ENCODE results near the gene SSBP3. TPM values are rescaled to one million over a fixed set of nuclear protein-coding genes. Genes with fewer than 3 reads are reported as not detected.

Gene SSBP3
- total RNA-seq, 1 experiment from 2014 or later, result 15.0 TPM

DNA sequence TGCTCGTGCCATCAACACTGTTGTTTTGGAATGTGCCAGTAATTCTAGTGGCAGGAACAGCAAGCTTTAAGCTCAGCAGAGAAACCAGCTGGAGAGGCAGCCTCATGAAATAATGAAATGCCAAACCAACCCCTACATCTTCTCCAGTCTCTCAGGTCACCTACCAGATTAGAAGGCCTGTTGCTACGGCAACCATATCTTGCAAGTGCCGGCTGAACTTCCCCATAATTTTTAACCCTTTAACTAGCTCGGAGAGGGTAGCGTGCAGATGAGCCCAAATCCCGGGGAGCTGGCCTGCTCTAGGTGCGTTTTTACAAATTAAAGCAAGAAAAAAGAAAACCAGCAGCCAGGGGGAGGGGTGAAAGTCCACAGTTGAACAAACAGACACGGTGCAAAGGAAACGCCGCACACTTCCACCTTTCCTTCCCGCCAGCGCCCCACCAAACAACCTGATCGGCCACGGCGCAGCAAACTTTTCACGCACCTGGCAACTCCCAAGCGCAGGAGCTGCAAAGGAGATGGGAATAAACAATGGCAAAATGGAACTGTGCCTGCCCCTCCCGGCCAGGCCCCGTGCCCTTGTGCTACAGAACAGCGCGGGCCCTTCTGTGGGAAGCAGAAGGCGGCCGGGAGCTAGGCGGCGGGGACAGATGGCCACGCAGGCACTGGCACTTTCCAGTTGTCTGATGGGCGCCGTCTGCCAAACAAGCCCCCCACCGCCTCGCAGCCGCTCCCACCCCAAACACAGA is 50.1 kb downstream of the SSBP3 start:
- ChIA-PET CTCF (no interaction called here), POLR2A (ENCODE audit: unreplicated experiment) (no interaction called here)
- BruUV-seq (replicated peaks), result no TSS peak
- no peaks in the 10 kb centered on the region for H3K79me2 ChIP-seq (ENCODE audit: low read length)
- ATAC-seq (no peak), DNase-seq (no peak)
- no peak overlapping the region for H3K4me2 ChIP-seq (ENCODE audit: low read length)
- TF ChIP-seq EZH2 (IDR thresholded peaks at IDR 0.05; ENCODE audit: low read length, unreplicated experiment), result no peak
- H3K36me3 ChIP-seq (ENCODE audit: low read depth, low read length), result no peaks in the 10 kb centered on the region
- H3F3A ChIP-seq (ENCODE audit: low read length, unreplicated experiment), result no peaks in the 10 kb centered on the region
- no peak overlapping the region for H3K27ac ChIP-seq (ENCODE audit: low read length)
- H4K20me1 ChIP-seq (ENCODE audit: low read length), result no peaks in the 10 kb centered on the region
- no peaks in the 10 kb centered on the region for H3K9me2 ChIP-seq (replicated peaks; ENCODE audit: low read length)
- intact Hi-C loops (cut with micrococcal nuclease), result no loop called here
- no peaks in the 10 kb centered on the region for H3K4me1 ChIP-seq (ENCODE audit: insufficient read depth, low read length)
- H3K27me3 ChIP-seq (ENCODE audit: low read length), result no peaks in the 10 kb centered on the region
- H3K9ac ChIP-seq (ENCODE audit: low read length), result no peak overlapping the region
- H2AFZ ChIP-seq (ENCODE audit: low read length), result no peak overlapping the region
- H3K4me3 ChIP-seq (ENCODE audit: low read length), result no peak overlapping the region
- H3K9me3 ChIP-seq (ENCODE audit: low read length), result no peaks in the 10 kb centered on the region

DNA sequence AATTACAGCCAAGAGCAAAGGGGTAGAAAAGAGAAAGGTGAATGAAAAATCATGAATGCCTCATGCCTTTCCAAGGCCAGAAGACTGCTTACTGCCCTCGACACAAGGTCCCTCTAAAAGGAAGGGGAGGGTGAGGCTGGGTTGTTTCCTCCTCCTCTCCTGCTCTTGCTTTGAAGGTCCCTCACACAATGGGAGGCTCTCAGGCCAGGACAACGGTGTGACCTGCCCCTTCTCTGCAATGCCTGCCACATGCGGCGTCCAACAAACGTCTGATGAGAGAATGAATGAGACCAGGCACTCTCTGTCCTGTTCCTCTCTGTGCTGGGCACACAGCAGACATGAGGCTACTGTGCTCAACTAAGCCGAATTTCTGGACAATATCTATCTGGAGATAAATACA is 51.3 kb downstream of the SSBP3 start:
- Histone ChIP-seq H3K9me2 (replicated peaks; ENCODE audit: low read length) (no peaks in the 10 kb centered on the region), H3K9ac (ENCODE audit: low read length) (no peak overlapping the region), H3K4me2 (ENCODE audit: low read length) (no peak overlapping the region), H3K27ac (ENCODE audit: low read length) (no peak overlapping the region), H4K20me1 (ENCODE audit: low read length) (no peaks in the 10 kb centered on the region), H3K9me3 (ENCODE audit: low read length) (no peaks in the 10 kb centered on the region), H2AFZ (ENCODE audit: low read length) (no peak overlapping the region), H3K36me3 (ENCODE audit: low read depth, low read length) (no peaks in the 10 kb centered on the region), H3K4me1 (ENCODE audit: insufficient read depth, low read length) (no peaks in the 10 kb centered on the region), H3K79me2 (ENCODE audit: low read length) (no peaks in the 10 kb centered on the region), H3K4me3 (ENCODE audit: low read length) (no peak overlapping the region), H3F3A (ENCODE audit: low read length, unreplicated experiment) (no peaks in the 10 kb centered on the region), H3K27me3 (ENCODE audit: low read length) (no peaks in the 10 kb centered on the region)
- BruUV-seq (replicated peaks), result no TSS peak
- DNase-seq (no peak), ATAC-seq (no peak)
- ChIA-PET CTCF (no interaction called here), POLR2A (ENCODE audit: unreplicated experiment) (no interaction called here)
- intact Hi-C loops (cut with micrococcal nuclease), result no loop called here
- TF ChIP-seq EZH2phosphoT487 (IDR thresholded peaks at IDR 0.05; ENCODE audit: borderline replicate concordance, low read length) (no peak), EZH2 (IDR thresholded peaks at IDR 0.05; ENCODE audit: low read length, unreplicated experiment) (no peak)
- TF ChIP-seq, protein P1, sequence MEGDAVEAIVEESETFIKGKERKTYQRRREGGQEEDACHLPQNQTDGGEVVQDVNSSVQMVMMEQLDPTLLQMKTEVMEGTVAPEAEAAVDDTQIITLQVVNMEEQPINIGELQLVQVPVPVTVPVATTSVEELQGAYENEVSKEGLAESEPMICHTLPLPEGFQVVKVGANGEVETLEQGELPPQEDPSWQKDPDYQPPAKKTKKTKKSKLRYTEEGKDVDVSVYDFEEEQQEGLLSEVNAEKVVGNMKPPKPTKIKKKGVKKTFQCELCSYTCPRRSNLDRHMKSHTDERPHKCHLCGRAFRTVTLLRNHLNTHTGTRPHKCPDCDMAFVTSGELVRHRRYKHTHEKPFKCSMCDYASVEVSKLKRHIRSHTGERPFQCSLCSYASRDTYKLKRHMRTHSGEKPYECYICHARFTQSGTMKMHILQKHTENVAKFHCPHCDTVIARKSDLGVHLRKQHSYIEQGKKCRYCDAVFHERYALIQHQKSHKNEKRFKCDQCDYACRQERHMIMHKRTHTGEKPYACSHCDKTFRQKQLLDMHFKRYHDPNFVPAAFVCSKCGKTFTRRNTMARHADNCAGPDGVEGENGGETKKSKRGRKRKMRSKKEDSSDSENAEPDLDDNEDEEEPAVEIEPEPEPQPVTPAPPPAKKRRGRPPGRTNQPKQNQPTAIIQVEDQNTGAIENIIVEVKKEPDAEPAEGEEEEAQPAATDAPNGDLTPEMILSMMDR (conservative IDR thresholded peaks at IDR 0.05; ENCODE audit: low read depth, low read length), result no peak

DNA sequence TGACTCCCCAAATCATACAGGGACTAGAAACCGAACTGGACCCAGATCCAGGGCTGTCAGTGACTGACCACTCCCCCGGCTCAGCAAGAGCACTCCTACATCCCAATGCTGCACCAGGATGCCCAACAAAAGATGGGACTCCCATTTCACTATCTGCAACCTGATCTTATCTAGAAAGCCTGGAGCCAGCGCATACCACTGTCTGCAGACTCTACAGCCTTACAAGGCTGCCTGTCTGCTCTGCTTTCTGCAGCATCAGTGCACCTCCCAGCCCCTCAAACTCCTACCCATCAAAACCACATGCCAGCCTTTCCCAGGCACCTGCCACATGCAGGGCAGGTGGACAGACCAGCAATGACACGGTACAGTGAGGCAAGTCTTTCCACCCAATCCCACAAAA is 52.2 kb downstream of the SSBP3 start:
- H3K4me3 ChIP-seq (ENCODE audit: low read length), result no peak overlapping the region
- no peaks in the 10 kb centered on the region for H3K9me2 ChIP-seq (replicated peaks; ENCODE audit: low read length)
- POLR2A ChIA-PET (ENCODE audit: unreplicated experiment), result no interaction called here
- H3F3A ChIP-seq (ENCODE audit: low read length, unreplicated experiment), result no peaks in the 10 kb centered on the region
- no peak overlapping the region for H2AFZ ChIP-seq (ENCODE audit: low read length)
- no peak for ATAC-seq
- H3K27ac ChIP-seq (ENCODE audit: low read length), result no peak overlapping the region
- no peaks in the 10 kb centered on the region for H3K9me3 ChIP-seq (ENCODE audit: low read length)
- CTCF ChIA-PET, result no interaction called here
- no peak for DNase-seq
- H4K20me1 ChIP-seq (ENCODE audit: low read length), result no peaks in the 10 kb centered on the region
- no peaks in the 10 kb centered on the region for H3K27me3 ChIP-seq (ENCODE audit: low read length)
- BruUV-seq (replicated peaks), result no TSS peak
- H3K36me3 ChIP-seq (ENCODE audit: low read depth, low read length), result no peaks in the 10 kb centered on the region
- H3K4me2 ChIP-seq (ENCODE audit: low read length), result no peak overlapping the region
- TF ChIP-seq EZH2 (IDR thresholded peaks at IDR 0.05; ENCODE audit: low read length, unreplicated experiment), result no peak
- TF ChIP-seq EZH2phosphoT487 (IDR thresholded peaks at IDR 0.05; ENCODE audit: borderline replicate concordance, low read length), result no peak
- TF ChIP-seq, protein P1 (conservative IDR thresholded peaks at IDR 0.05; ENCODE audit: low read depth, low read length), result no peak
- intact Hi-C loops (cut with micrococcal nuclease), result no loop called here
- H3K9ac ChIP-seq (ENCODE audit: low read length), result no peak overlapping the region
- H3K4me1 ChIP-seq (ENCODE audit: insufficient read depth, low read length), result no peaks in the 10 kb centered on the region
- H3K79me2 ChIP-seq (ENCODE audit: low read length), result no peaks in the 10 kb centered on the region
